Sigmoid colon (tissue), 4 donors: Measurements from ENCODE around the gene LTA.

ENCODE experiments used
- CTCF ChIP-seq, 4 experiments: fragments of 450-650 bp in 3 of 4; fragments of 200-600 bp in 1 of 4; IDR thresholded peaks; one replicate each; pipeline ENCODE4 v1.5.1; 2016 to 2019; ENCODE audit warnings: antibody characterized with exemption in 4 of 4, mild to moderate bottlenecking in 3 of 4, moderate library complexity in 2 of 4
- EP300 ChIP-seq, 4 donors: sonication (generic); formaldehyde crosslinking; IDR thresholded peaks; one replicate each; pipeline ENCODE4 v1.6.1; 2017; ENCODE audit warnings: antibody characterized with exemption in 4 of 4
- POLR2A ChIP-seq, 2 donors: fragments of 450-650 bp; IDR thresholded peaks; one replicate each; pipeline ENCODE4 v1.6.1; 2016; ENCODE audit warnings: antibody characterized with exemption in 2 of 2, mild to moderate bottlenecking in 2 of 2, moderate library complexity in 2 of 2
- POLR2AphosphoS5 ChIP-seq, 4 donors: sonication (generic); formaldehyde crosslinking; IDR thresholded peaks; one replicate each; pipeline ENCODE4 v1.6.1; 2017; ENCODE audit warnings: antibody characterized with exemption in 4 of 4

- no peak for TF ChIP-seq EP300 (IDR thresholded peaks at IDR 0.05)
- no peak for TF ChIP-seq CTCF (IDR thresholded peaks at IDR 0.05)
- no peak for TF ChIP-seq POLR2A (IDR thresholded peaks at IDR 0.05)
- TF ChIP-seq POLR2AphosphoS5 (IDR thresholded peaks at IDR 0.05), result no peak
Observed at GRCh38 chr6:31586599-31587281, 14.7 kb downstream of the LTA start.
